ENCODE measurements around the gene OTUB1.
A peak's percentile ranks its signal among the peaks of the same experiment; 100 is the strongest.

The OTUB1 gene

GRCh38 chr11:64000740-64001483, 14.7 kb downstream of the OTUB1 start:
- Histone ChIP-seq H3K36me3 (replicated peaks; ENCODE audit: low read depth, low read length) (peaks cover 22% of the 10 kb centered on the region), H3K27ac (ENCODE audit: low read length) (no peak overlapping the region), H3K79me2 (ENCODE audit: low read length) (no peaks in the 10 kb centered on the region), H3K4me2 (ENCODE audit: low read length) (peak overlapping the region; percentile 62), H3K27me3 (ENCODE audit: low read depth, low read length) (no peaks in the 10 kb centered on the region), H4K20me1 (ENCODE audit: insufficient read depth, low read length) (peaks cover 23% of the 10 kb centered on the region), H3K9me3 (ENCODE audit: insufficient read depth, low read length) (no peaks in the 10 kb centered on the region), H2AFZ (ENCODE audit: low read depth, low read length) (no peak overlapping the region), H3K4me3 (ENCODE audit: low read length) (peak overlapping the region; percentile 71), H3K9ac (ENCODE audit: low read length) (peak overlapping the region; percentile 34; the same call in 1 of the 2 replicates), H3K4me1 (ENCODE audit: low read length) (peaks cover 8% of the 10 kb centered on the region; the same call in 1 of the 2 replicates)
- TF ChIP-seq CTCF (IDR thresholded peaks at IDR 0.05; ENCODE audit: low read depth, low read length) (no peak; the same call in 1 of the 2 replicates), EZH2phosphoT487 (IDR thresholded peaks at IDR 0.05; ENCODE audit: low read depth) (no peak)

GRCh38 chr11:64001484-64002420, 15.5 kb downstream of the OTUB1 start:
- Histone ChIP-seq H3K9ac (ENCODE audit: low read length) (no peak overlapping the region), H3K4me2 (ENCODE audit: low read length) (no peak overlapping the region), H3K36me3 (replicated peaks; ENCODE audit: low read depth, low read length) (peaks cover 14% of the 10 kb centered on the region), H3K4me1 (ENCODE audit: low read length) (peaks cover 11% of the 10 kb centered on the region; the same call in 1 of the 2 replicates), H3K9me3 (ENCODE audit: insufficient read depth, low read length) (no peaks in the 10 kb centered on the region), H4K20me1 (ENCODE audit: insufficient read depth, low read length) (peaks cover 14% of the 10 kb centered on the region; the same call in 1 of the 2 replicates), H3K27ac (ENCODE audit: low read length) (no peak overlapping the region), H3K79me2 (ENCODE audit: low read length) (no peaks in the 10 kb centered on the region), H3K27me3 (ENCODE audit: low read depth, low read length) (no peaks in the 10 kb centered on the region), H3K4me3 (ENCODE audit: low read length) (no peak overlapping the region), H2AFZ (ENCODE audit: low read depth, low read length) (no peak overlapping the region)
- TF ChIP-seq EZH2phosphoT487 (IDR thresholded peaks at IDR 0.05; ENCODE audit: low read depth) = no peak
- TF ChIP-seq CTCF (IDR thresholded peaks at IDR 0.05; ENCODE audit: low read depth, low read length) = no peak

GRCh38 chr11:64003807-64004589, 17.8 kb downstream of the OTUB1 start:
- H3K9ac ChIP-seq (ENCODE audit: low read length) = no peak overlapping the region
- H2AFZ ChIP-seq (ENCODE audit: low read depth, low read length) = no peak overlapping the region
- H3K36me3 ChIP-seq (replicated peaks; ENCODE audit: low read depth, low read length) = no peaks in the 10 kb centered on the region
- peaks cover 5% of the 10 kb centered on the region; the same call in 1 of the 2 replicates for H4K20me1 ChIP-seq (ENCODE audit: insufficient read depth, low read length)
- H3K9me3 ChIP-seq (ENCODE audit: insufficient read depth, low read length) = no peaks in the 10 kb centered on the region
- TF ChIP-seq CTCF (IDR thresholded peaks at IDR 0.05; ENCODE audit: low read depth, low read length) (no peak), EZH2phosphoT487 (IDR thresholded peaks at IDR 0.05; ENCODE audit: low read depth) (no peak)
- H3K27me3 ChIP-seq (ENCODE audit: low read depth, low read length) = no peaks in the 10 kb centered on the region
- H3K4me3 ChIP-seq (ENCODE audit: low read length) = no peak overlapping the region
- H3K27ac ChIP-seq (ENCODE audit: low read length) = no peak overlapping the region
- H3K79me2 ChIP-seq (ENCODE audit: low read length) = no peaks in the 10 kb centered on the region
- peaks cover 11% of the 10 kb centered on the region; the same call in 1 of the 2 replicates for H3K4me1 ChIP-seq (ENCODE audit: low read length)
- H3K4me2 ChIP-seq (ENCODE audit: low read length) = no peak overlapping the region

All from OCI-LY3 (cell line).